ENCODE measurements around the gene PTPN11.
"Not testable (repeated sequence)": the region's sequence is repeated elsewhere in the genome, so short reads cannot be mapped to it uniquely, and the experiment has no call there.

The PTPN11 gene

GRCh38 chr12:112518365-112518735, 99.6 kb downstream of the PTPN11 start:
- DNase-seq: no peak

- DNase-seq: not testable (repeated sequence)
These were observed 101.1 kb downstream of the PTPN11 start for GRCh38 chr12:112519841-112520340.

GRCh38 chr12:112523856-112524255, 105.1 kb downstream of the PTPN11 start:
- no peak for DNase-seq

GRCh38 chr12:112524269-112524668, 105.5 kb downstream of the PTPN11 start:
- DNase-seq: no peak

- DNase-seq: no peak
These were observed 106.1 kb downstream of the PTPN11 start for GRCh38 chr12:112524676-112525425.

GRCh38 chr12:112525426-112525809, 106.7 kb downstream of the PTPN11 start:
- DNase-seq: no peak

GRCh38 chr12:112527082-112527481, 108.3 kb downstream of the PTPN11 start:
- DNase-seq: no peak

GRCh38 chr12:112527501-112527900, 108.8 kb downstream of the PTPN11 start:
- DNase-seq: no peak

GRCh38 chr12:112528521-112528920, 109.8 kb downstream of the PTPN11 start:
- no peak for DNase-seq

- no peak for DNase-seq
These were observed 112.2 kb downstream of the PTPN11 start for GRCh38 chr12:112530941-112531340.

- DNase-seq: no peak
These were observed 113.4 kb downstream of the PTPN11 start for GRCh38 chr12:112532106-112532505.

GRCh38 chr12:112533528-112533927, 114.8 kb downstream of the PTPN11 start:
- DNase-seq: no peak

GRCh38 chr12:112535017-112535416, 116.3 kb downstream of the PTPN11 start:
- DNase-seq: no peak

- DNase-seq: no peak
These were observed 117.1 kb downstream of the PTPN11 start for GRCh38 chr12:112535637-112536366.

- DNase-seq: no peak
These were observed 117.6 kb downstream of the PTPN11 start for GRCh38 chr12:112536367-112536730.

GRCh38 chr12:112537710-112538396, 119.1 kb downstream of the PTPN11 start:
- DNase-seq: no peak

- DNase-seq: no peak
These were observed 120.0 kb downstream of the PTPN11 start for GRCh38 chr12:112538740-112539139.

GRCh38 chr12:112539221-112539620, 120.5 kb downstream of the PTPN11 start:
- DNase-seq: no peak

- no peak for DNase-seq
These were observed 121.3 kb downstream of the PTPN11 start for GRCh38 chr12:112540021-112540420.

- DNase-seq: no peak
These were observed 125.0 kb downstream of the PTPN11 start for GRCh38 chr12:112543751-112544150.

- no peak for DNase-seq
These were observed 127.6 kb downstream of the PTPN11 start for GRCh38 chr12:112546339-112546738.

GRCh38 chr12:112546996-112547395, 128.2 kb downstream of the PTPN11 start:
- no peak for DNase-seq

GRCh38 chr12:112549031-112549430, 130.3 kb downstream of the PTPN11 start:
- no peak for DNase-seq

- DNase-seq: no peak
These were observed 132.9 kb downstream of the PTPN11 start for GRCh38 chr12:112551681-112552080.

All from cortex of kidney (tissue), 1 donor.